Measurements from ENCODE around the gene AP1M2. TPM values are rescaled to one million over a fixed set of nuclear protein-coding genes. Genes with fewer than 3 reads are reported as not detected.

The AP1M2 gene
- total and polyA plus RNA-seq, 10 donors = 0.09 to 2.1 (median 0.80) TPM; not detected in 1

GRCh38 chr19:10624585-10624984, 37.5 kb upstream of the AP1M2 start:
- peaks cover 8 to 91% (median 44%) of the 10 kb centered on the region in 6 donors for H3K4me1 ChIP-seq
- WGBS, 5 donors = 59 to 72% (median 69%) methylated on average over 6 of the region's 6 CpGs

GRCh38 chr19:10621966-10622365, 34.9 kb upstream of the AP1M2 start:
- WGBS, 5 donors = 89 to 98% (median 95%) methylated on average over 8 of the region's 8 CpGs
- intact Hi-C loops (cut with DNase I; ENCODE audit: low total_unique reads) = no loop called here

More at GRCh38 chr19:10624585-10624984, 37.5 kb upstream of the AP1M2 start:
- no peak for DNase-seq
- Histone ChIP-seq H3K4me3 (peak overlapping the region in 1 of 8 donors; percentile 45), H3K27me3 (replicated peaks in 1 of 7) (no peaks in the 10 kb centered on the region), H3K27ac (peak overlapping the region in 7 of 8 donors; percentile 20 to 81 (median 70)), H3K9me3 (no peaks in the 10 kb centered on the region), H3K36me3 (peaks cover 4 to 100% (median 42%) of the 10 kb centered on the region in 6 donors)
- TF ChIP-seq POLR2A (IDR thresholded peaks at IDR 0.05) (no peak), POLR2AphosphoS5 (IDR thresholded peaks at IDR 0.05) (no peak), CTCF (IDR thresholded peaks at IDR 0.05 in 8 of 11, conservative IDR thresholded peaks at IDR 0.05 in 3 of 11) (no peak)
- intact Hi-C loops (cut with DNase I; ENCODE audit: low total_unique reads) = no loop called here

GRCh38 chr19:10620786-10621185, 33.7 kb upstream of the AP1M2 start:
- WGBS, 5 donors = 93 to 99% (median 95%) methylated on average over 4 of the region's 4 CpGs

More at GRCh38 chr19:10621966-10622365, 34.9 kb upstream of the AP1M2 start:
- no peak for TF ChIP-seq CTCF (IDR thresholded peaks at IDR 0.05 in 8 of 11, conservative IDR thresholded peaks at IDR 0.05 in 3 of 11)
- TF ChIP-seq POLR2A (IDR thresholded peaks at IDR 0.05) = no peak
- TF ChIP-seq POLR2AphosphoS5 (IDR thresholded peaks at IDR 0.05) = peak in 2 of 3 donors; percentile 25 to 40
- Histone ChIP-seq H3K4me3 (no peak overlapping the region), H3K27ac (peak overlapping the region in 2 of 8 donors; percentile 12 to 27), H3K27me3 (replicated peaks in 1 of 7) (no peaks in the 10 kb centered on the region), H3K9me3 (no peaks in the 10 kb centered on the region), H3K4me1 (peaks cover 8 to 100% (median 54%) of the 10 kb centered on the region in 6 donors), H3K36me3 (peaks cover 0 to 99% (median 23%) of the 10 kb centered on the region in 6 donors)
- DNase-seq = no peak

GRCh38 chr19:10618846-10619245, 31.7 kb upstream of the AP1M2 start:
- no peak for DNase-seq
- Histone ChIP-seq H3K9me3 (no peaks in the 10 kb centered on the region), H3K4me3 (no peak overlapping the region), H3K4me1 (peaks cover 13 to 100% (median 64%) of the 10 kb centered on the region in 6 donors), H3K27ac (peak overlapping the region in 2 of 8 donors; percentile 21 to 75), H3K36me3 (peaks cover 0 to 95% (median 21%) of the 10 kb centered on the region in 6 donors), H3K27me3 (replicated peaks in 1 of 7) (no peaks in the 10 kb centered on the region)
- TF ChIP-seq POLR2AphosphoS5 (IDR thresholded peaks at IDR 0.05) (no peak), POLR2A (IDR thresholded peaks at IDR 0.05) (no peak), CTCF (IDR thresholded peaks at IDR 0.05 in 8 of 11, conservative IDR thresholded peaks at IDR 0.05 in 3 of 11) (no peak)
- intact Hi-C loops (cut with DNase I; ENCODE audit: low total_unique reads) = no loop called here
- 91 to 99% (median 96%) methylated on average over 8 of the region's 8 CpGs for WGBS, 5 donors

More at GRCh38 chr19:10620786-10621185, 33.7 kb upstream of the AP1M2 start:
- H3K4me1 ChIP-seq = peaks cover 17 to 100% (median 60%) of the 10 kb centered on the region in 6 donors
- no peak overlapping the region for H3K27ac ChIP-seq
- H3K4me3 ChIP-seq = no peak overlapping the region
- intact Hi-C loops (cut with DNase I; ENCODE audit: low total_unique reads) = no loop called here
- H3K36me3 ChIP-seq = peaks cover 0 to 99% (median 20%) of the 10 kb centered on the region in 6 donors
- DNase-seq = no peak
- H3K27me3 ChIP-seq (replicated peaks in 1 of 7) = no peaks in the 10 kb centered on the region
- H3K9me3 ChIP-seq = no peaks in the 10 kb centered on the region
- TF ChIP-seq POLR2AphosphoS5 (IDR thresholded peaks at IDR 0.05) (peak in 1 of 3 donors; percentile 31), POLR2A (IDR thresholded peaks at IDR 0.05) (no peak)
